OCI-LY1 (cell line): ENCODE measurements around the gene COLEC12.

Experiments used
- H2AFZ ChIP-seq: fragments of 200-600 bp; sonication (generic), shearing (Covaris generic); 2 replicates; pipeline ENCODE4 v1.6.0; 2014; ENCODE audit warnings: antibody characterized with exemption, mild to moderate bottlenecking, low read length
- H3F3A ChIP-seq: fragments of 200-600 bp; sonication (generic), shearing (Covaris generic); 2 replicates; pipeline ENCODE4 v1.6.0; 2014; ENCODE audit warnings: mild to moderate bottlenecking, antibody characterized with exemption, low read length, moderate library complexity; ENCODE audit not compliant: insufficient read depth
- H3K27ac ChIP-seq: fragments of 200-600 bp; sonication (generic); 2 replicates; pipeline ENCODE4 v1.5.1; 2014; ENCODE audit warnings: low read length, mixed run types, mild to moderate bottlenecking, low read depth; ENCODE audit not compliant: poor library complexity, severe bottlenecking
- H3K27me3 ChIP-seq: fragments of 200-600 bp; sonication (generic); 2 replicates; pipeline ENCODE4 v1.6.0; 2014; ENCODE audit warnings: antibody characterized with exemption, mild to moderate bottlenecking, low read length, moderate library complexity; ENCODE audit not compliant: insufficient read depth
- H3K36me3 ChIP-seq: fragments of 200-600 bp; sonication (generic); 2 replicates; pipeline ENCODE4 v1.6.1; 2014; ENCODE audit warnings: mild to moderate bottlenecking, antibody characterized with exemption, low read length, moderate library complexity, mixed read lengths; ENCODE audit not compliant: insufficient read depth
- H3K4me1 ChIP-seq: fragments of 200-600 bp; sonication (generic); 2 replicates; pipeline ENCODE4 v1.5.1; 2014; ENCODE audit warnings: mild to moderate bottlenecking, low read length, moderate library complexity; ENCODE audit not compliant: insufficient read depth, severe bottlenecking
- H3K4me2 ChIP-seq: fragments of 200-600 bp; sonication (generic), shearing (Covaris generic); 2 replicates; pipeline ENCODE4 v1.6.1; 2014; ENCODE audit warnings: low read length
- H3K4me3 ChIP-seq: fragments of 200-600 bp; sonication (generic); 2 replicates; pipeline ENCODE4 v1.5.1; 2014; ENCODE audit warnings: low read length, low read depth, mild to moderate bottlenecking, mixed read lengths; ENCODE audit not compliant: poor library complexity, severe bottlenecking
- H3K79me2 ChIP-seq: fragments of 200-600 bp; shearing (Covaris generic); 2 replicates; pipeline ENCODE4 v1.6.1; 2016; ENCODE audit warnings: mixed run types, low read length, mixed read lengths; ENCODE audit not compliant: insufficient read depth
- H3K9ac ChIP-seq: fragments of 200-600 bp; sonication (generic), shearing (Covaris generic); 2 replicates; pipeline ENCODE4 v1.6.1; 2014; ENCODE audit warnings: mild to moderate bottlenecking, low read length, mixed read lengths
- H3K9me2 ChIP-seq: fragments of 200-600 bp; sonication (generic), shearing (Covaris generic); 2 replicates; pipeline ENCODE4 v1.6.1; 2014; ENCODE audit warnings: low read depth, mild to moderate bottlenecking, low read length, mixed read lengths
- H3K9me3 ChIP-seq: fragments of 200-600 bp; shearing (Covaris generic); 2 replicates; pipeline ENCODE4 v1.6.1; 2014; ENCODE audit warnings: low read length, mixed read lengths
- H4K20me1 ChIP-seq: fragments of 200-600 bp; sonication (generic), shearing (Covaris generic); 2 replicates; pipeline ENCODE4 v1.6.0; 2016; ENCODE audit warnings: mild to moderate bottlenecking, low read length; ENCODE audit not compliant: insufficient read depth
- EZH2 ChIP-seq: fragments of 200-600 bp; sonication (generic), shearing (Covaris generic); IDR thresholded peaks from 2 replicates; pipeline ENCODE4 v1.8.0; 2017; ENCODE audit warnings: borderline replicate concordance, mixed run types, mild to moderate bottlenecking, antibody characterized with exemption, low read length, moderate library complexity, mixed read lengths
- TF ChIP-seq, protein P1 (sequence below): fragments of 200-600 bp; sonication (generic), shearing (Covaris generic); IDR thresholded peaks from 2 replicates; pipeline ENCODE4 v1.5.1; 2017; ENCODE audit warnings: mild to moderate bottlenecking, antibody characterized with exemption, low read length, moderate library complexity, mixed read lengths

COLEC12 gene

DNA sequence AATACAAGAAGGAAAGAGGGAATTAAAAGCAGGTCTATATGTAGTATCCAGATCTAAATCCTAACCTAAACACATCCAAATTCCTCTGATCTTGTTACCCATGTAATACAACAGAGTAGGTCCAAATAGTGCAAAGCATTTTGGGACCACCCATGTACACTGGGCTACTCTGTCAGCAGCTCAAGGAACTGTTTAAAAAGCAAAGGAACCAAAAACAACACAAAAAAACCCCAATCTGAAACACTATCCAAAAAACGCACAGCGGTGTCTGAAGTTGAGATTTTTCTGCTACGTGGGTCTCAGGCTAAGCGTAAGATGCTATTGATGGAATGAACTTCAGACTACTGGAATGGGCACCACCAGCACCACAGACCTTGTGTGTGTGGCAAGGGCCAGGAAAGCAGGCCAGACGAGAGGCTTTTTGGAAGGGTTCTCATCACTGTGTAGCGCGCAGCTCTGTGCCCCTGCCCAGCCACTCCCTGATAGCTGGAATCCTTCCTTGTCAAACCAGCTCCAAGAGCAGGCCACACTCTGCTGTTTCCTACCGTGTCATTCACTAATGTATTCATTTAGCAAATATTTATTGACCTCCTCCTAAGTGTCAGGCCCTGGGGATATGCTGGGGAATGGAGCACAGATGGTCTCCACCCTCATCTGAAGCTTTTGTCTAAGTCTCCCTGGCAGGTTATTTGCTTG, 101.4 kb downstream of the COLEC12 start:
- Histone ChIP-seq H3K79me2 (no peaks in the 10 kb centered on the region), H3K4me1 (no peaks in the 10 kb centered on the region), H3K27ac (no peak overlapping the region), H3K9me2 (no peaks in the 10 kb centered on the region), H3K4me2 (no peak overlapping the region), H3K9ac (no peak overlapping the region), H3K4me3 (no peak overlapping the region), H2AFZ (no peak overlapping the region), H3K36me3 (no peaks in the 10 kb centered on the region), H4K20me1 (no peaks in the 10 kb centered on the region), H3F3A (no peaks in the 10 kb centered on the region), H3K9me3 (no peaks in the 10 kb centered on the region), H3K27me3 (no peaks in the 10 kb centered on the region)
- TF ChIP-seq EZH2 = no peak
- TF ChIP-seq, protein P1, sequence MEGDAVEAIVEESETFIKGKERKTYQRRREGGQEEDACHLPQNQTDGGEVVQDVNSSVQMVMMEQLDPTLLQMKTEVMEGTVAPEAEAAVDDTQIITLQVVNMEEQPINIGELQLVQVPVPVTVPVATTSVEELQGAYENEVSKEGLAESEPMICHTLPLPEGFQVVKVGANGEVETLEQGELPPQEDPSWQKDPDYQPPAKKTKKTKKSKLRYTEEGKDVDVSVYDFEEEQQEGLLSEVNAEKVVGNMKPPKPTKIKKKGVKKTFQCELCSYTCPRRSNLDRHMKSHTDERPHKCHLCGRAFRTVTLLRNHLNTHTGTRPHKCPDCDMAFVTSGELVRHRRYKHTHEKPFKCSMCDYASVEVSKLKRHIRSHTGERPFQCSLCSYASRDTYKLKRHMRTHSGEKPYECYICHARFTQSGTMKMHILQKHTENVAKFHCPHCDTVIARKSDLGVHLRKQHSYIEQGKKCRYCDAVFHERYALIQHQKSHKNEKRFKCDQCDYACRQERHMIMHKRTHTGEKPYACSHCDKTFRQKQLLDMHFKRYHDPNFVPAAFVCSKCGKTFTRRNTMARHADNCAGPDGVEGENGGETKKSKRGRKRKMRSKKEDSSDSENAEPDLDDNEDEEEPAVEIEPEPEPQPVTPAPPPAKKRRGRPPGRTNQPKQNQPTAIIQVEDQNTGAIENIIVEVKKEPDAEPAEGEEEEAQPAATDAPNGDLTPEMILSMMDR = no peak

DNA sequence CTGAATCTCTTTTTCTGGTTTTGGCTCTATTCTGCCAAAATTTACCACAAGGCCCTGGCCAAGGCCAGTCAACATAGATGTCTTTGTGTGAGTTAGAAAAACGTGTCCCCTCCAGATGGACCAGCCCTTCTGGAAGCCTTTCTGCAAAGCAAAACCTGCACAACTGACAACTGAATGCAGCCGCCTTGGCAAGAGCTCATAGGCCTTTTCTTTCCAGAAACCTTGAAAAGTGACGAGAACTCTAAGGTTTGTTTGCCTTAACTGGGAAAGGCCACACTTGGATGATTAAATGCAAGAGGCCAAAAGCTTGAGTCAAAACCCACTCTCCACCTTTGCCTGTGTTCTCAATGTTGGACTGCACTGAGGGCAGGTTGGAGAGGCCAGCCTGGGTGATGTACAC, 103.9 kb downstream of the COLEC12 start:
- no peaks in the 10 kb centered on the region for H3K27me3 ChIP-seq

DNA sequence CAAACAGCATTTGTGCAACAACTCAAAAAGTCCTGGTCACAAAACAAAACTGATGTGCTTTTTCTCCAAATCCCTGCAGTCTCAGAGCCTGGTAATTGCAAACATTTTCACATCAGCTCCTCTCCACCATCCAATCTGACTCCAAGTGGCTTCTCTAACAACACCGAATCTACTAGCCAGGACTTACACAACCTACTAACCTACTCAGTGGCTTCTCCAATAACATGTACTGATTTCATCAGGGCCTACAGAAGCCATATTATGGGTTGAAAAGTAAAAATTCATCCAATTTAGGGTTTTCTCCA, 104.3 kb downstream of the COLEC12 start:
- H3K27ac ChIP-seq = no peak overlapping the region

More for the DNA sequence above, 103.9 kb downstream of the COLEC12 start:
- no peak overlapping the region for H3K4me3 ChIP-seq
- no peaks in the 10 kb centered on the region for H3K4me1 ChIP-seq
- H3K79me2 ChIP-seq = no peaks in the 10 kb centered on the region
- no peaks in the 10 kb centered on the region for H4K20me1 ChIP-seq
- TF ChIP-seq EZH2 = no peak
- TF ChIP-seq, protein P1 = no peak
- H2AFZ ChIP-seq = no peak overlapping the region
- H3K9me3 ChIP-seq = no peaks in the 10 kb centered on the region
- H3K27ac ChIP-seq = no peak overlapping the region
- no peaks in the 10 kb centered on the region for H3K9me2 ChIP-seq
- H3K9ac ChIP-seq = no peak overlapping the region
- H3F3A ChIP-seq = no peaks in the 10 kb centered on the region
- no peak overlapping the region for H3K4me2 ChIP-seq
- no peaks in the 10 kb centered on the region for H3K36me3 ChIP-seq

More for the DNA sequence above, 104.3 kb downstream of the COLEC12 start:
- H3K4me2 ChIP-seq = no peak overlapping the region
- no peaks in the 10 kb centered on the region for H4K20me1 ChIP-seq
- H3K27me3 ChIP-seq = no peaks in the 10 kb centered on the region
- no peak overlapping the region for H3K9ac ChIP-seq
- H3K9me2 ChIP-seq = no peaks in the 10 kb centered on the region
- H3K9me3 ChIP-seq = no peaks in the 10 kb centered on the region
- H3K79me2 ChIP-seq = no peaks in the 10 kb centered on the region
- no peaks in the 10 kb centered on the region for H3K36me3 ChIP-seq
- TF ChIP-seq EZH2 = no peak
- TF ChIP-seq, protein P1 = no peak
- no peaks in the 10 kb centered on the region for H3K4me1 ChIP-seq
- H3F3A ChIP-seq = no peaks in the 10 kb centered on the region
- H3K4me3 ChIP-seq = no peak overlapping the region
- H2AFZ ChIP-seq = no peak overlapping the region
